Measurements from ENCODE around the gene CCDC136.

CCDC136 gene

GRCh38 chr7:128865996-128866877, 74.5 kb downstream of the CCDC136 start:
- DNase-seq: no peak

- no peak for DNase-seq
Observed at GRCh38 chr7:128867241-128867640, 75.5 kb downstream of the CCDC136 start.

- DNase-seq: peak; percentile 69
Observed at GRCh38 chr7:128867842-128868623, 76.3 kb downstream of the CCDC136 start.

- DNase-seq: no peak
Observed at GRCh38 chr7:128868624-128869137, 76.9 kb downstream of the CCDC136 start.

GRCh38 chr7:128869138-128869943, 77.6 kb downstream of the CCDC136 start:
- DNase-seq: peak; percentile 69

- no peak for DNase-seq
Observed at GRCh38 chr7:128869944-128870285, 78.1 kb downstream of the CCDC136 start.

- no peak for DNase-seq
Observed at GRCh38 chr7:128871050-128871449, 79.3 kb downstream of the CCDC136 start.

Measured in COR-L47 (cell line).